ENCODE measurements around the gene PLCG1. TPM values are rescaled to one million over a fixed set of nuclear protein-coding genes. Genes with fewer than 3 reads are reported as not detected.

PLCG1 gene
- total RNA-seq, 1 donor from 2014 or later, result 94.0 TPM

GRCh38 chr20:41225091-41225490, 87.7 kb downstream of the PLCG1 start:
- Histone ChIP-seq H3K36me3 (no peaks in the 10 kb centered on the region), H3K4me1 (peaks cover 5% of the 10 kb centered on the region), H3K9me3 (no peaks in the 10 kb centered on the region), H3K27me3 (ENCODE audit: low read depth) (no peaks in the 10 kb centered on the region), H3K4me3 (no peak overlapping the region), H3K27ac (no peak overlapping the region)
- intact Hi-C loops (cut with DNase I), result no loop called here
- ATAC-seq, result no peak
- no peak for TF ChIP-seq CTCF (IDR thresholded peaks at IDR 0.05)
- no peak for DNase-seq

- no peaks in the 10 kb centered on the region for H3K9me3 ChIP-seq
- ATAC-seq, result no peak
- no peak for DNase-seq
- H3K27me3 ChIP-seq (ENCODE audit: low read depth), result no peaks in the 10 kb centered on the region
- H3K4me1 ChIP-seq, result peaks cover 7% of the 10 kb centered on the region
- H3K27ac ChIP-seq, result no peak overlapping the region
- intact Hi-C loops (cut with DNase I), result no loop called here
- TF ChIP-seq CTCF (IDR thresholded peaks at IDR 0.05), result no peak
- no peaks in the 10 kb centered on the region for H3K36me3 ChIP-seq
- no peak overlapping the region for H3K4me3 ChIP-seq
These were observed 89.1 kb downstream of the PLCG1 start for GRCh38 chr20:41226426-41226825.

Small RNA genes within 50 kb of the gene (microRNA-seq; reads per million reads assigned to microRNA genes)
- not detected for gene MIR6871 (ENCODE audit: borderline number of aligned reads)

Other genes starting within 250 kb of the PLCG1 start
- gene TOP1, start 108.7 kb upstream of the PLCG1 start, total RNA-seq, result 52.0 TPM
- 34.5 TPM for gene ZHX3, start 180.2 kb downstream of the PLCG1 start, total RNA-seq
- 16.3 TPM for gene LPIN3, start 203.3 kb downstream of the PLCG1 start, total RNA-seq
- 0.15 TPM for gene EMILIN3, start 229.3 kb downstream of the PLCG1 start, total RNA-seq

Measured in lower lobe of right lung (tissue), 2 donors.